Neuronal stem cell (in vitro differentiated cells): ENCODE measurements around the gene OSBPL10.

ENCODE experiments used
- DNase-seq: peaks from one replicate; pipeline ENCODE4 v3.0.0-alpha.2; 2013; ENCODE audit warnings: low spot score
- H2AFZ ChIP-seq: one replicate; pipeline ENCODE4 v1.6.1; 2013; ENCODE audit warnings: mild to moderate bottlenecking, low read length, inconsistent platforms
- H2AK5ac ChIP-seq: 2 replicates; pipeline ENCODE4 v1.6.1; 2013; ENCODE audit warnings: low read depth, mild to moderate bottlenecking, inconsistent platforms, low read length, moderate library complexity, mixed read lengths
- H2BK120ac ChIP-seq: 2 replicates; pipeline ENCODE4 v1.6.1; 2013; ENCODE audit warnings: low read depth, mild to moderate bottlenecking, inconsistent platforms, low read length, moderate library complexity, mixed read lengths
- H2BK12ac ChIP-seq: one replicate; pipeline ENCODE4 v1.6.1; 2013; ENCODE audit warnings: low read length, inconsistent platforms
- H2BK15ac ChIP-seq: 2 replicates; pipeline ENCODE4 v1.6.1; 2013; ENCODE audit warnings: mild to moderate bottlenecking, low read length, inconsistent platforms, mixed read lengths
- H2BK5ac ChIP-seq: one replicate; pipeline ENCODE4 v1.6.1; 2013; ENCODE audit warnings: inconsistent platforms, mild to moderate bottlenecking, low read length, moderate library complexity
- H3K14ac ChIP-seq: one replicate; pipeline ENCODE4 v1.6.1; 2013; ENCODE audit warnings: low read length, inconsistent platforms
- H3K18ac ChIP-seq: 2 replicates; pipeline ENCODE4 v1.6.1; 2013; ENCODE audit warnings: low read length, inconsistent platforms
- H3K23ac ChIP-seq: 2 replicates; pipeline ENCODE4 v1.6.1; 2013; ENCODE audit warnings: low read depth, mild to moderate bottlenecking, mixed read lengths, low read length, inconsistent platforms; ENCODE audit not compliant: poor library complexity
- H3K27ac ChIP-seq: replicated peaks from 3 replicates; pipeline ENCODE4 v1.5.1; 2013; ENCODE audit warnings: low read length, inconsistent platforms
- H3K27me3 ChIP-seq, 3 experiments: 2 replicates each; pipeline ENCODE4 v1.6.1; 2013; ENCODE audit warnings: low read length in 3 of 3, mild to moderate bottlenecking in 2 of 3, inconsistent platforms in 1 of 3, low read depth in 1 of 3, mixed read lengths in 1 of 3, moderate library complexity in 1 of 3; ENCODE audit not compliant: control insufficient read depth in 3 of 3, insufficient read depth in 3 of 3
- H3K36me3 ChIP-seq, 2 donors: replicated peaks in 1 of 2; 2 replicates each; pipeline ENCODE4 v1.6.1; 2013; ENCODE audit warnings: low read length in 2 of 2; ENCODE audit not compliant: control insufficient read depth in 2 of 2, insufficient read depth in 2 of 2
- H3K4ac ChIP-seq: 2 replicates; pipeline ENCODE4 v1.6.1; 2013; ENCODE audit warnings: inconsistent platforms, mild to moderate bottlenecking, low read length, moderate library complexity
- H3K4me1 ChIP-seq, 2 donors: 1 replicate in 1 of 2; 2 replicates in 1 of 2; pipeline ENCODE4 v1.6.1; 2013; ENCODE audit warnings: low read length in 2 of 2, low read depth in 1 of 2; ENCODE audit not compliant: control insufficient read depth in 2 of 2, insufficient read depth in 1 of 2
- H3K4me2 ChIP-seq: one replicate; pipeline ENCODE4 v1.6.1; 2013; ENCODE audit warnings: mild to moderate bottlenecking, low read length, inconsistent platforms; ENCODE audit not compliant: insufficient read depth, poor library complexity, severe bottlenecking
- H3K4me3 ChIP-seq, 2 donors: 2 replicates each; pipeline ENCODE4 v1.5.1; 2013; ENCODE audit warnings: low read length in 2 of 2, mild to moderate bottlenecking in 2 of 2, inconsistent platforms in 1 of 2, moderate library complexity in 1 of 2
- H3K79me1 ChIP-seq: one replicate; pipeline ENCODE4 v1.6.1; 2013; ENCODE audit warnings: low read depth, mild to moderate bottlenecking, inconsistent platforms, low read length, moderate library complexity
- H3K9ac ChIP-seq: one replicate; pipeline ENCODE4 v1.6.1; 2013; ENCODE audit warnings: mild to moderate bottlenecking, low read depth, low read length, inconsistent platforms; ENCODE audit not compliant: poor library complexity
- H3K9me3 ChIP-seq, 2 donors: replicated peaks in 1 of 2; 2 replicates each; pipeline versions ENCODE3 to v1.6.1; 2013; ENCODE audit warnings: low read length in 2 of 2, mild to moderate bottlenecking in 2 of 2, inconsistent platforms in 1 of 2, low read depth in 1 of 2, mixed read lengths in 1 of 2, moderate library complexity in 1 of 2; ENCODE audit not compliant: control insufficient read depth in 2 of 2, insufficient read depth in 1 of 2
- H4K8ac ChIP-seq: one replicate; pipeline ENCODE4 v1.6.1; 2013; ENCODE audit warnings: low read depth, mild to moderate bottlenecking, inconsistent platforms, low read length, moderate library complexity
- H4K91ac ChIP-seq: one replicate; pipeline ENCODE4 v1.6.1; 2013; ENCODE audit warnings: low read length, low read depth, mild to moderate bottlenecking, inconsistent platforms; ENCODE audit not compliant: poor library complexity
- WGBS, 2 donors: extraction: QIAGEN DNeasy Blood & Tissue Kit; methylation state at CpG; one replicate each; pipeline ENCODE4 v1.1.7; 2013; ENCODE audit warnings: missing lambda C conversion rate in 2 of 2, mixed read lengths in 1 of 2; ENCODE audit not compliant: insufficient read length in 2 of 2, insufficient replicate concordance in 1 of 2; ENCODE audit errors: extremely low coverage in 2 of 2; 5-methylcytosine and 5-hydroxymethylcytosine counted together

OSBPL10 gene

GRCh38 chr3:31929826-31930502, 51.1 kb downstream of the OSBPL10 start:
- no peak overlapping the region for H2AFZ ChIP-seq
- no peak overlapping the region for H3K9ac ChIP-seq
- H2BK15ac ChIP-seq: no peak overlapping the region
- no peak overlapping the region for H4K91ac ChIP-seq
- H2BK120ac ChIP-seq: no peak overlapping the region
- H2AK5ac ChIP-seq: no peak overlapping the region
- no CpG with 5 or more reads among the region's 4 CpGs for WGBS, 2 donors
- H2BK12ac ChIP-seq: no peak overlapping the region
- no peak overlapping the region for H3K4ac ChIP-seq
- H3K14ac ChIP-seq: no peak overlapping the region
- H3K79me1 ChIP-seq: peaks cover 2% of the 10 kb centered on the region
- no peak overlapping the region for H2BK5ac ChIP-seq
- H3K4me1 ChIP-seq: no peaks in the 10 kb centered on the region
- H3K23ac ChIP-seq: no peak overlapping the region
- H3K9me3 ChIP-seq: no peaks in the 10 kb centered on the region
- H3K4me2 ChIP-seq: no peak overlapping the region
- DNase-seq: no peak
- no peak overlapping the region for H3K18ac ChIP-seq
- H3K27ac ChIP-seq: no peak overlapping the region
- peaks cover 0 to 3% (median 0%) of the 10 kb centered on the region in 3 experiments for H3K27me3 ChIP-seq
- H3K36me3 ChIP-seq: no peaks in the 10 kb centered on the region
- H4K8ac ChIP-seq: no peak overlapping the region
- no peak overlapping the region for H3K4me3 ChIP-seq

DNA sequence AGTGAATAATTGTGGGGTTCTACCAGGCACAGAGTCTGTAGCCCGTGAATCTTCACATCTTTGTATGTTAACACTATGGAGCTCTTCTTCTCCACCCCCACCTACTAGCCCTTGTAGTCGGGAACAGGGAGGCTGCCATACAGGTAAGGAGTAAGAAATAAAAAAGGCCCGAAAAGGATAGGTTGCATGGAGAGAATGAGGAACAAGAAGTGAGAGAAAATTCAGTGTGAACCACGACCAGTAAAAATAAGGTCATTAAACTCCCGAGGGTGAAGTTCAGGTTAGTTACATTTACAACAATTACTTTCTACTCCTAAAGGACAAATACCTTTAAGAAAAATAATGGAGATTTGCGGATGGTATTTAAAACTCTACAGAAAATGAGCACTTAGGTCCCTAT, 53.3 kb downstream of the OSBPL10 start:
- no peak overlapping the region for H2BK120ac ChIP-seq
- H4K91ac ChIP-seq: no peak overlapping the region
- no peak overlapping the region for H3K23ac ChIP-seq
- WGBS, 2 donors: no CpG with 5 or more reads among the region's 6 CpGs
- H3K27ac ChIP-seq: no peak overlapping the region
- H3K4me1 ChIP-seq: peaks cover 0 to under 1% of the 10 kb centered on the region in 2 donors
- no peak overlapping the region for H3K18ac ChIP-seq
- H4K8ac ChIP-seq: no peak overlapping the region
- no peak overlapping the region for H2BK15ac ChIP-seq
- no peak overlapping the region for H3K9ac ChIP-seq
- H3K4me3 ChIP-seq: no peak overlapping the region
- no peak overlapping the region for H3K4ac ChIP-seq
- H3K27me3 ChIP-seq: peaks cover 0 to 3% (median 0%) of the 10 kb centered on the region in 3 experiments
- no peak overlapping the region for H2BK5ac ChIP-seq
- no peak overlapping the region for H2AFZ ChIP-seq
- no peak overlapping the region for H2AK5ac ChIP-seq
- no peaks in the 10 kb centered on the region for H3K36me3 ChIP-seq
- no peaks in the 10 kb centered on the region for H3K9me3 ChIP-seq
- H3K4me2 ChIP-seq: no peak overlapping the region
- DNase-seq: no peak
- peaks cover 2% of the 10 kb centered on the region for H3K79me1 ChIP-seq
- no peak overlapping the region for H3K14ac ChIP-seq
- H2BK12ac ChIP-seq: no peak overlapping the region

DNA sequence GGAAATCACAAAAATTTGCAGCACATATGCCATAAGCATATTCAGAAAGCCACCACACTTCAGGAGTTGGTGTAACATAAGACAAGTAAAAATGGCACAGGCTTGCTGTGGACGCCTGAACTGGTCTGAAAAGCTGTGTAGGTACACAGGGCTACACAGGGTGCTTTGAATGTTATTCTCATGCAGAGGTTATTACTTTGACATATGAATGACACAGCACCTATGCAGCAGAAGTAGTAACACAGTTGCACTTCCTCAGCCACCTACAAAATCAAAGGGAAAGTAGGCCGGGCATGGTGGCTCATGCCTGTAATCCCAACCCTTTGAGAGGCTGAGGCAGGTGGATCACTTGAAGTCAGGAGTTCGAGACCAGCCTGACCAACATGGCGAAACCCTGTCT, 54.5 kb downstream of the OSBPL10 start:
- H3K4ac ChIP-seq: no peak overlapping the region
- no peak overlapping the region for H2BK5ac ChIP-seq
- H3K27ac ChIP-seq: no peak overlapping the region
- H4K91ac ChIP-seq: no peak overlapping the region
- WGBS, 2 donors: no CpG with 5 or more reads among the region's 4 CpGs
- no peak overlapping the region for H2BK12ac ChIP-seq
- H3K4me2 ChIP-seq: no peak overlapping the region
- no peak overlapping the region for H3K23ac ChIP-seq
- no peak overlapping the region for H2AK5ac ChIP-seq
- H3K36me3 ChIP-seq: no peaks in the 10 kb centered on the region
- DNase-seq: no peak
- H4K8ac ChIP-seq: no peak overlapping the region
- H3K4me3 ChIP-seq: no peak overlapping the region
- no peak overlapping the region for H3K9ac ChIP-seq
- no peak overlapping the region for H3K18ac ChIP-seq
- peaks cover 2% of the 10 kb centered on the region for H3K79me1 ChIP-seq
- peaks cover 0 to 4% of the 10 kb centered on the region in 2 donors for H3K4me1 ChIP-seq
- H2BK120ac ChIP-seq: no peak overlapping the region
- H3K14ac ChIP-seq: no peak overlapping the region
- H3K9me3 ChIP-seq: no peaks in the 10 kb centered on the region
- no peak overlapping the region for H2BK15ac ChIP-seq
- no peak overlapping the region for H2AFZ ChIP-seq
- peaks cover 0 to 3% (median 0%) of the 10 kb centered on the region in 3 experiments for H3K27me3 ChIP-seq

GRCh38 chr3:31925271-31925630, 55.8 kb downstream of the OSBPL10 start:
- no peak overlapping the region for H2AK5ac ChIP-seq
- no peak overlapping the region for H3K4me2 ChIP-seq
- DNase-seq: no peak
- H2BK12ac ChIP-seq: no peak overlapping the region
- H2BK15ac ChIP-seq: no peak overlapping the region
- H2BK120ac ChIP-seq: no peak overlapping the region
- no peak overlapping the region for H3K4ac ChIP-seq
- no peak overlapping the region for H3K27ac ChIP-seq
- H2BK5ac ChIP-seq: no peak overlapping the region
- H3K36me3 ChIP-seq: no peaks in the 10 kb centered on the region
- no peak overlapping the region for H2AFZ ChIP-seq
- H3K4me1 ChIP-seq: peaks cover 0 to 4% of the 10 kb centered on the region in 2 donors
- no peak overlapping the region for H4K8ac ChIP-seq
- no CpG with 5 or more reads among the region's 5 CpGs for WGBS, 2 donors
- no peak overlapping the region for H3K9ac ChIP-seq
- H3K14ac ChIP-seq: no peak overlapping the region
- H3K4me3 ChIP-seq: no peak overlapping the region
- H3K18ac ChIP-seq: no peak overlapping the region
- peaks cover 0 to 3% (median 0%) of the 10 kb centered on the region in 3 experiments for H3K27me3 ChIP-seq
- no peak overlapping the region for H3K23ac ChIP-seq
- peaks cover 0 to 5% of the 10 kb centered on the region in 2 donors for H3K9me3 ChIP-seq
- peaks cover 2% of the 10 kb centered on the region for H3K79me1 ChIP-seq
- no peak overlapping the region for H4K91ac ChIP-seq
